Measurements from ENCODE around the gene ARHGEF26. TPM values are rescaled to one million over a fixed set of nuclear protein-coding genes. Genes with fewer than 3 reads are reported as not detected.

ARHGEF26 gene
- total RNA-seq, 6 experiments from 2014 or later = 8.7 to 42.3 (median 24.5) TPM

GRCh38 chr3:154209499-154209898 lies 88.3 kb downstream of the ARHGEF26 start:
- peak in 2 of 4 donors; percentile 13 to 38 for ATAC-seq
- Histone ChIP-seq H3K27ac (no peak overlapping the region), H3K27me3 (no peaks in the 10 kb centered on the region), H3K4me3 (no peak overlapping the region), H3K36me3 (peaks cover 0 to 13% (median 5%) of the 10 kb centered on the region in 4 donors), H3K9me3 (no peaks in the 10 kb centered on the region), H3K4me1 (no peaks in the 10 kb centered on the region)
- WGBS (ENCODE audit: insufficient coverage, low coverage, low lambda C conversion rate, missing lambda C conversion rate) = 100% methylated on average over 1 of the region's 8 CpGs
- intact Hi-C loops (cut with DNase I) = no loop called here
- no peak for DNase-seq
- TF ChIP-seq CTCF (IDR thresholded peaks at IDR 0.05) = no peak
- TF ChIP-seq POLR2A (IDR thresholded peaks at IDR 0.05) = no peak

- intact Hi-C loops (cut with DNase I) = no loop called here
- Histone ChIP-seq H3K27ac (no peak overlapping the region), H3K27me3 (no peaks in the 10 kb centered on the region), H3K9me3 (no peaks in the 10 kb centered on the region), H3K4me3 (no peak overlapping the region), H3K36me3 (peaks cover 0 to 13% (median 5%) of the 10 kb centered on the region in 4 donors), H3K4me1 (no peaks in the 10 kb centered on the region)
- TF ChIP-seq POLR2A (IDR thresholded peaks at IDR 0.05) (no peak), CTCF (IDR thresholded peaks at IDR 0.05) (no peak)
- ATAC-seq = no peak
- no CpG with 5 or more reads among the region's 1 CpG for WGBS (ENCODE audit: insufficient coverage, low coverage, low lambda C conversion rate, missing lambda C conversion rate)
- no peak for DNase-seq
Measured at GRCh38 chr3:154210986-154211385, 89.8 kb downstream of the ARHGEF26 start.

GRCh38 chr3:154214306-154214705 lies 93.1 kb downstream of the ARHGEF26 start:
- Histone ChIP-seq H3K4me1 (no peaks in the 10 kb centered on the region), H3K27me3 (no peaks in the 10 kb centered on the region), H3K4me3 (no peak overlapping the region), H3K9me3 (no peaks in the 10 kb centered on the region), H3K27ac (no peak overlapping the region), H3K36me3 (peaks cover 0 to 9% (median 5%) of the 10 kb centered on the region in 4 donors)
- intact Hi-C loops (cut with DNase I) = no loop called here
- TF ChIP-seq POLR2A (IDR thresholded peaks at IDR 0.05) (no peak), CTCF (IDR thresholded peaks at IDR 0.05) (no peak)
- no peak for ATAC-seq
- no peak for DNase-seq
- WGBS (ENCODE audit: insufficient coverage, low coverage, low lambda C conversion rate, missing lambda C conversion rate) = 100% methylated on average over 2 of the region's 2 CpGs

DNA sequence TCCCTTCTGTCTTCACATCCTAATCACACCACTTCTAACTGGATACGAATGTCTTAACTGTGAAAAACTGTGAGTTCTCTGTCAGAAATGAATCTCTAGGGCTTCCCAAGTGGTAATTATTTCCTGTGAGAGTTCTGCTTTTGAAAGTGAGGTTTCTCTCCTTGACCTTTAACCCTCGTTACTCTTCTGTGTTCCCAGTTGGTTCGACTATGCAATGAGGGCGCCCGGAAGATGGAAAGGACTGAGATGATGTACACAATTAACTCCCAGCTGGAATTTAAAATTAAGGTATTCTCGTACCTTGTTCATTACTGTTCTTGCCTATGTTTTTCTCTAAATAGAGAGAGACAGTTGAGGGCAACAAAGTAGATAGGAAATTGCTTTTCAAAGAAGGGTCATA lies 96.5 kb downstream of the ARHGEF26 start:
- TF ChIP-seq CTCF (IDR thresholded peaks at IDR 0.05) (no peak), POLR2A (IDR thresholded peaks at IDR 0.05) (no peak)
- peaks cover 0 to 12% (median 4%) of the 10 kb centered on the region in 4 donors for H3K36me3 ChIP-seq

DNA sequence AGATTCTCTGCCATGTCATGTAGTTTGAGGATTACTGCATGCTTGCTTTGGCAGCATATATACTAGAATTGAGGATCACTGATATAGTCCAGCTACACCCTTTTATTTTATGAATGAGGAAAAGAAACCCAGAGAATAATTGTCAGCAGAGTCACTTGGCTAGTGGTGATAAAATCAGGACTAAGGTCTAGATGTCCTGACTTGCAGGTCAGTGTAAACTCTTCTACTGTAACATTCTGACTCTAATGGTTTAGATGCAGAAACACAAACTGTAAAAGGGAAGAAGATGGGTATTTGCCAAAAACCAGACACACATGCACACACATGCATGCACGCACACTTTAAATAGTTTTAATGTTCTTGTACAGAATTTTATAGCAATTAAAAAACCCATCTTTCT lies 97.5 kb downstream of the ARHGEF26 start:
- ATAC-seq (no peak), DNase-seq (no peak)
- intact Hi-C loops (cut with DNase I) = no loop called here
- H3K27me3 ChIP-seq = no peaks in the 10 kb centered on the region
- no peak for TF ChIP-seq CTCF (IDR thresholded peaks at IDR 0.05)
- TF ChIP-seq POLR2A (IDR thresholded peaks at IDR 0.05) = no peak
- peaks cover 0 to 12% (median under 1%) of the 10 kb centered on the region in 4 donors for H3K36me3 ChIP-seq
- H3K9me3 ChIP-seq = no peaks in the 10 kb centered on the region
- H3K27ac ChIP-seq = no peak overlapping the region
- peaks cover 0 to 3% (median 0%) of the 10 kb centered on the region in 4 donors for H3K4me1 ChIP-seq
- no peak overlapping the region for H3K4me3 ChIP-seq
- 90% methylated on average over 1 of the region's 1 CpG for WGBS (ENCODE audit: insufficient coverage, low coverage, low lambda C conversion rate, missing lambda C conversion rate)

More for the DNA sequence above, 96.5 kb downstream of the ARHGEF26 start:
- ATAC-seq (no peak), DNase-seq (no peak)
- Histone ChIP-seq H3K4me1 (peaks cover 0 to 3% (median 0%) of the 10 kb centered on the region in 4 donors), H3K27me3 (no peaks in the 10 kb centered on the region), H3K9me3 (no peaks in the 10 kb centered on the region), H3K4me3 (no peak overlapping the region), H3K27ac (no peak overlapping the region)
- WGBS (ENCODE audit: insufficient coverage, low coverage, low lambda C conversion rate, missing lambda C conversion rate) = 85% methylated on average over 6 of the region's 6 CpGs
- intact Hi-C loops (cut with DNase I) = no loop called here
